PC-9 (cell line): Measurements from ENCODE around the gene MPP2.

Experiments
- EZH2 ChIP-seq: fragments of 200-600 bp; sonication (generic); IDR thresholded peaks from 2 replicates; pipeline ENCODE4 v1.8.0; 2017; ENCODE audit warnings: antibody characterized with exemption, low read depth
- TF ChIP-seq, protein P1 (sequence below): fragments of 200-600 bp; sonication (generic); conservative IDR thresholded peaks from 2 replicates; pipeline ENCODE4 v1.6.1; 2017; ENCODE audit warnings: mixed run types, antibody characterized with exemption, mild to moderate bottlenecking, moderate library complexity

DNA sequence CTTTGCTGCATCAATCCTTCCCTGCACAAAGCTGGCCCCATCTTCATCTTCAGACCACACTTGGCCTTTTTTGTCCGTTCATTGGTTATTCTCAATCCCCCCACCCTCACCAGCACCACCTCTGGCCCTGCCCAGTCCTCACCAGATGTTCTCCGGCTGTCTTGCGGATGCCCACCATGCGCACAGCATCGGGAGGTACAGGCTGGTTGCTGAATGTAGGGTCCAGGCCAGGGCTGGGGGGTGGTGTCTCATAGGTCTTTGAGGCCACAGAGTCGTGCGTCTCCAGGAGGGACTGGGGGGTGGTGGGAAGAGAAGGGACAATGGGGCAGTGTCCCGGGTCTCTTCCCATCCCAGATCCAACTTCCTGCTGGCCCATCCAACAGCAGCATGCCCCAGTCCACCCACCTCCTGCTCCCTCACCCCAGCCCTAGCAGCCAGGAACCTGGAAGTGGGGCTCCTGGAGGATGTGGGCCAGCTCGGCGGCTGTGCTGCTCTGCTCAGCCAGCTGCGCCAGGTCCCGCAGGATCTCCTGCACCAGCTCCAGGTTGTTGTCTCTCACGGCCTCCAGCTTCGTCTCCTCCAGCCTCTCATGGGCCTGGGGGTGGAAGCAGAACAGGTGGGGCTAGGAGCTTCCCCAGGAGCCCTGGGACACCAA is 24.4 kb downstream of the MPP2 start:
- TF ChIP-seq, protein P1, sequence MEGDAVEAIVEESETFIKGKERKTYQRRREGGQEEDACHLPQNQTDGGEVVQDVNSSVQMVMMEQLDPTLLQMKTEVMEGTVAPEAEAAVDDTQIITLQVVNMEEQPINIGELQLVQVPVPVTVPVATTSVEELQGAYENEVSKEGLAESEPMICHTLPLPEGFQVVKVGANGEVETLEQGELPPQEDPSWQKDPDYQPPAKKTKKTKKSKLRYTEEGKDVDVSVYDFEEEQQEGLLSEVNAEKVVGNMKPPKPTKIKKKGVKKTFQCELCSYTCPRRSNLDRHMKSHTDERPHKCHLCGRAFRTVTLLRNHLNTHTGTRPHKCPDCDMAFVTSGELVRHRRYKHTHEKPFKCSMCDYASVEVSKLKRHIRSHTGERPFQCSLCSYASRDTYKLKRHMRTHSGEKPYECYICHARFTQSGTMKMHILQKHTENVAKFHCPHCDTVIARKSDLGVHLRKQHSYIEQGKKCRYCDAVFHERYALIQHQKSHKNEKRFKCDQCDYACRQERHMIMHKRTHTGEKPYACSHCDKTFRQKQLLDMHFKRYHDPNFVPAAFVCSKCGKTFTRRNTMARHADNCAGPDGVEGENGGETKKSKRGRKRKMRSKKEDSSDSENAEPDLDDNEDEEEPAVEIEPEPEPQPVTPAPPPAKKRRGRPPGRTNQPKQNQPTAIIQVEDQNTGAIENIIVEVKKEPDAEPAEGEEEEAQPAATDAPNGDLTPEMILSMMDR: no peak
- TF ChIP-seq EZH2: no peak
